OCI-LY7 (cell line): ENCODE data around the gene PRH1. TPM values are rescaled to one million over a fixed set of nuclear protein-coding genes. Genes with fewer than 3 reads are reported as not detected.

ENCODE experiments used
- BruUV-seq: library from RNA; stranded (reverse); fragments of 400-500 nt; replicated peaks from 2 replicates; lab custom pipeline; 2021; lab: Mats Ljungman, UMichigan
- CTCF ChIA-PET: fragments of 300-600 bp; sonication (Branson Sonifier 250); formaldehyde crosslinking; loops from one replicate; lab custom pipeline; 2022; ENCODE audit warnings: antibody characterized with exemption; ENCODE audit not compliant: unreplicated experiment; lab: Charles Lee
- POLR2A ChIA-PET: fragments of 300-600 bp; sonication (Branson Sonifier 250); formaldehyde crosslinking; loops from one replicate; lab custom pipeline; 2022; ENCODE audit warnings: antibody characterized with exemption; lab: Charles Lee
- DNase-seq: peaks from one replicate; pipeline ENCODE4 v3.0.0-alpha.2; 2015; ENCODE audit warnings: low spot score
- H2AFZ ChIP-seq: fragments of 200-600 bp; sonication (generic), shearing (Covaris generic); 2 replicates; pipeline ENCODE4 v1.6.1; 2014; ENCODE audit warnings: mild to moderate bottlenecking, antibody characterized with exemption, low read length, moderate library complexity
- H3K27ac ChIP-seq: fragments of 200-600 bp; sonication (generic); 2 replicates; pipeline ENCODE4 v1.5.1; 2014; ENCODE audit warnings: mixed run types, low read depth, mild to moderate bottlenecking, moderate library complexity, low read length, inconsistent platforms; ENCODE audit not compliant: poor library complexity, severe bottlenecking
- H3K36me3 ChIP-seq: fragments of 200-600 bp; sonication (generic); 2 replicates; pipeline ENCODE4 v1.6.1; 2014; ENCODE audit warnings: mild to moderate bottlenecking, antibody characterized with exemption, low read length, moderate library complexity, mixed read lengths; ENCODE audit not compliant: insufficient read depth
- H3K4me1 ChIP-seq: fragments of 200-600 bp; sonication (generic); 2 replicates; pipeline ENCODE4 v1.5.1; 2014; ENCODE audit warnings: mild to moderate bottlenecking, low read length; ENCODE audit not compliant: insufficient read depth, poor library complexity, severe bottlenecking
- H3K4me2 ChIP-seq: fragments of 200-600 bp; sonication (generic); 2 replicates; pipeline ENCODE4 v1.6.1; 2014; ENCODE audit warnings: mild to moderate bottlenecking, low read length
- H3K4me3 ChIP-seq: fragments of 200-600 bp; sonication (generic); 2 replicates; pipeline ENCODE4 v1.5.1; 2014; ENCODE audit warnings: mild to moderate bottlenecking, low read depth, low read length; ENCODE audit not compliant: poor library complexity, severe bottlenecking
- H3K79me2 ChIP-seq: fragments of 200-600 bp; sonication (generic); 2 replicates; pipeline ENCODE4 v1.6.1; 2016; ENCODE audit warnings: low read depth, mild to moderate bottlenecking, low read length, moderate library complexity, mixed read lengths; ENCODE audit not compliant: insufficient read depth
- H3K9me2 ChIP-seq: fragments of 200-600 bp; sonication (generic); 2 replicates; pipeline ENCODE4 v1.6.1; 2016; ENCODE audit warnings: mild to moderate bottlenecking, low read length, mixed read lengths; ENCODE audit not compliant: insufficient read depth
- H3K9me3 ChIP-seq: fragments of 200-600 bp; sonication (generic); 2 replicates; pipeline ENCODE4 v1.6.1; 2014; ENCODE audit warnings: mild to moderate bottlenecking, mixed run types, low read length, mixed read lengths
- H4K20me1 ChIP-seq: fragments of 200-600 bp; sonication (generic); 2 replicates; pipeline ENCODE4 v1.6.1; 2014; ENCODE audit warnings: mild to moderate bottlenecking, antibody characterized with exemption, low read length, moderate library complexity, mixed read lengths; ENCODE audit not compliant: insufficient read depth
- EZH2phosphoT487 ChIP-seq: fragments of 200-600 bp; sonication (generic); IDR thresholded peaks from 2 replicates; pipeline ENCODE4 v1.6.1; 2018; ENCODE audit warnings: low read depth, borderline replicate concordance, mild to moderate bottlenecking, mixed run types, antibody characterized with exemption, low read length, moderate library complexity, mixed read lengths
- intact Hi-C: fragments of 100-400 bp; cut with micrococcal nuclease; formaldehyde crosslinking; loops from one replicate; pipeline ENCODE4 v1.10.0; 2022; ENCODE audit not compliant: unreplicated experiment
- small RNA-seq: library from RNA; depleted of rRNA; stranded (forward); fragments of <200 nt; gene quantifications from one replicate; pipeline ENCODE3, GENCODE V24; 2014
- total RNA-seq, 2 experiments: library from RNA; depleted of rRNA in 1 of 2; stranded (reverse); fragments of >200 nt in 1 of 2; shearing (Covaris generic) in 1 of 2; gene quantifications; 2 replicates each; pipeline ENCODE4 v1.2.3, GENCODE V29; 2014 to 2022
- TF ChIP-seq, protein P1 (sequence below): fragments of 200-600 bp; sonication (generic); conservative IDR thresholded peaks from 2 replicates; pipeline ENCODE4 v1.5.1; 2014; ENCODE audit warnings: mild to moderate bottlenecking, antibody characterized with exemption, low read length, moderate library complexity, mixed read lengths

The PRH1 gene
- total RNA-seq, 2 experiments from 2014 or later = 22.6 to 41.4 TPM

- no peak overlapping the region for H3K4me3 ChIP-seq
- intact Hi-C loops = no loop called here
- H3K79me2 ChIP-seq = no peaks in the 10 kb centered on the region
- H3K27ac ChIP-seq = no peak overlapping the region
- TF ChIP-seq, protein P1, sequence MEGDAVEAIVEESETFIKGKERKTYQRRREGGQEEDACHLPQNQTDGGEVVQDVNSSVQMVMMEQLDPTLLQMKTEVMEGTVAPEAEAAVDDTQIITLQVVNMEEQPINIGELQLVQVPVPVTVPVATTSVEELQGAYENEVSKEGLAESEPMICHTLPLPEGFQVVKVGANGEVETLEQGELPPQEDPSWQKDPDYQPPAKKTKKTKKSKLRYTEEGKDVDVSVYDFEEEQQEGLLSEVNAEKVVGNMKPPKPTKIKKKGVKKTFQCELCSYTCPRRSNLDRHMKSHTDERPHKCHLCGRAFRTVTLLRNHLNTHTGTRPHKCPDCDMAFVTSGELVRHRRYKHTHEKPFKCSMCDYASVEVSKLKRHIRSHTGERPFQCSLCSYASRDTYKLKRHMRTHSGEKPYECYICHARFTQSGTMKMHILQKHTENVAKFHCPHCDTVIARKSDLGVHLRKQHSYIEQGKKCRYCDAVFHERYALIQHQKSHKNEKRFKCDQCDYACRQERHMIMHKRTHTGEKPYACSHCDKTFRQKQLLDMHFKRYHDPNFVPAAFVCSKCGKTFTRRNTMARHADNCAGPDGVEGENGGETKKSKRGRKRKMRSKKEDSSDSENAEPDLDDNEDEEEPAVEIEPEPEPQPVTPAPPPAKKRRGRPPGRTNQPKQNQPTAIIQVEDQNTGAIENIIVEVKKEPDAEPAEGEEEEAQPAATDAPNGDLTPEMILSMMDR = no peak
- no peak for TF ChIP-seq EZH2phosphoT487
- no peak overlapping the region for H2AFZ ChIP-seq
- no peaks in the 10 kb centered on the region for H3K4me1 ChIP-seq
- H3K9me3 ChIP-seq = no peaks in the 10 kb centered on the region
- no peaks in the 10 kb centered on the region for H3K9me2 ChIP-seq
- H3K4me2 ChIP-seq = no peak overlapping the region
- H3K36me3 ChIP-seq = no peaks in the 10 kb centered on the region
- H4K20me1 ChIP-seq = no peaks in the 10 kb centered on the region
- DNase-seq = no peak
- ChIA-PET CTCF (no interaction called here), POLR2A (interaction anchor here (0.6 kb wide), 1 partner anchor 1252 kb away, joined by 4 read pairs; no protein-coding TSS in a partner anchor)
- no TSS peak for BruUV-seq
These were observed 41.2 kb downstream of the PRH1 start for GRCh38 chr12:10842862-10843261.

DNA sequence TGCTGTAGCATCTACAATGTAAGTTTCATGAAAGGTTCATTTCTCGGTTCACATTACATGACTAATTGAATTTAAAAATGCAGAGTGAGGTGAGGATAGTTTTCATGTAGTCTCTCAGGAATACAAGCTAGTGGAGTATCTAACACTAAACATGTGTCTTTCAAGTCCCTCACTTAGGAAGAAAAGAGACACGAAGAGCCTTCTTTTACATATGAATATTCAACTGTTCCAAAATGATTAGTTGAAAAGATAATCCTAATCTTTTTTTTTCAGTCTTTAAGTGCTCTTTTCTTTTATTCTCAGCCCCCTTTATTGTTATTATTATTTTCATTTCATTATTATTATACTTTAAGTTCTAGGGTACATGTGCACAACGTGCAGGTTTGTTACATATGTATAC, 45.6 kb downstream of the PRH1 start:
- H3K36me3 ChIP-seq = no peaks in the 10 kb centered on the region
- H3K9me2 ChIP-seq = peaks cover 4% of the 10 kb centered on the region; the same call in 1 of the 2 replicates
- ChIA-PET POLR2A (interaction anchor here (1.5 kb wide), 1 partner anchor 12 kb away, joined by 5 read pairs; the partner anchor contains the start of gene TAS2R10), CTCF (no interaction called here)
- no peak overlapping the region for H3K27ac ChIP-seq
- TF ChIP-seq EZH2phosphoT487 = no peak
- TF ChIP-seq, protein P1 = no peak
- H3K4me3 ChIP-seq = no peak overlapping the region
- no peaks in the 10 kb centered on the region for H4K20me1 ChIP-seq
- no TSS peak for BruUV-seq
- intact Hi-C loops = no loop called here
- no peaks in the 10 kb centered on the region for H3K79me2 ChIP-seq
- H3K4me2 ChIP-seq = no peak overlapping the region
- H2AFZ ChIP-seq = no peak overlapping the region
- H3K4me1 ChIP-seq = no peaks in the 10 kb centered on the region
- DNase-seq = no peak
- H3K9me3 ChIP-seq = no peaks in the 10 kb centered on the region

Small RNA genes lying within 50 kb of the gene (small RNA-seq; reads per million reads assigned to genes)
- gene PRR4 = not detected

Other genes starting within 250 kb of the PRH1 start
- gene STYK1, start 210.2 kb downstream of the PRH1 start, total RNA-seq (2014; rRNA removed; shearing (Covaris generic)) = not detected in 2 replicates
- gene STYK1, start 210.2 kb downstream of the PRH1 start, total RNA-seq (2022) = 0.11 TPM in 1 of 2 replicates, not detected in the other
- gene YBX3, start 160.9 kb downstream of the PRH1 start, total RNA-seq (2014; rRNA removed; shearing (Covaris generic)) = 70.7 and 97.5 TPM in 2 replicates
- 220 and 223 TPM in 2 replicates for gene YBX3, start 160.9 kb downstream of the PRH1 start, total RNA-seq (2022)
- gene TAS2R7, start 81.6 kb downstream of the PRH1 start, total RNA-seq (2014; rRNA removed; shearing (Covaris generic)) = not detected in 2 replicates
- not detected in 2 replicates for gene TAS2R7, start 81.6 kb downstream of the PRH1 start, total RNA-seq (2022)
- gene TAS2R8, start 77.0 kb downstream of the PRH1 start, total RNA-seq (2014; rRNA removed; shearing (Covaris generic)) = not detected in 2 replicates
- gene TAS2R8, start 77.0 kb downstream of the PRH1 start, total RNA-seq (2022) = not detected in 2 replicates
- gene TAS2R9, start 74.1 kb downstream of the PRH1 start, total RNA-seq (2014; rRNA removed; shearing (Covaris generic)) = not detected in 2 replicates
- gene TAS2R9, start 74.1 kb downstream of the PRH1 start, total RNA-seq (2022) = not detected in 2 replicates
- 0.50 TPM in 1 of 2 replicates, not detected in the other for gene TAS2R10, start 57.9 kb downstream of the PRH1 start, total RNA-seq (2014; rRNA removed; shearing (Covaris generic))
- gene TAS2R10, start 57.9 kb downstream of the PRH1 start, total RNA-seq (2022) = not detected in 2 replicates
- gene PRR4, start 34.8 kb downstream of the PRH1 start, total RNA-seq (2014; rRNA removed; shearing (Covaris generic)) = 1.4 and 1.5 TPM in 2 replicates
- 1.3 TPM in 1 of 2 replicates, not detected in the other for gene PRR4, start 34.8 kb downstream of the PRH1 start, total RNA-seq (2022)
- 0.92 and 1.3 TPM in 2 replicates for gene TAS2R13, start 25.3 kb upstream of the PRH1 start, total RNA-seq (2014; rRNA removed; shearing (Covaris generic))
- 0.81 and 1.2 TPM in 2 replicates for gene TAS2R13, start 25.3 kb upstream of the PRH1 start, total RNA-seq (2022)
- not detected in 2 replicates for gene PRH2, start 45.0 kb upstream of the PRH1 start, total RNA-seq (2014; rRNA removed; shearing (Covaris generic))
- not detected in 2 replicates for gene PRH2, start 45.0 kb upstream of the PRH1 start, total RNA-seq (2022)
- gene TAS2R14, start 55.0 kb upstream of the PRH1 start, total RNA-seq (2014; rRNA removed; shearing (Covaris generic)) = 2.9 and 4.5 TPM in 2 replicates
- 2.4 and 2.8 TPM in 2 replicates for gene TAS2R14, start 55.0 kb upstream of the PRH1 start, total RNA-seq (2022)
- 1.4 and 1.6 TPM in 2 replicates for gene TAS2R50, start 102.7 kb upstream of the PRH1 start, total RNA-seq (2014; rRNA removed; shearing (Covaris generic))
- gene TAS2R50, start 102.7 kb upstream of the PRH1 start, total RNA-seq (2022) = 0.76 and 1.4 TPM in 2 replicates
- 2.1 and 4.6 TPM in 2 replicates for gene TAS2R20, start 114.0 kb upstream of the PRH1 start, total RNA-seq (2014; rRNA removed; shearing (Covaris generic))
- 1.9 and 2.3 TPM in 2 replicates for gene TAS2R20, start 114.0 kb upstream of the PRH1 start, total RNA-seq (2022)
- 2.0 and 3.2 TPM in 2 replicates for gene TAS2R19, start 138.4 kb upstream of the PRH1 start, total RNA-seq (2014; rRNA removed; shearing (Covaris generic))
- 2.9 and 3.4 TPM in 2 replicates for gene TAS2R19, start 138.4 kb upstream of the PRH1 start, total RNA-seq (2022)
- 1.3 and 2.2 TPM in 2 replicates for gene TAS2R31, start 147.2 kb upstream of the PRH1 start, total RNA-seq (2014; rRNA removed; shearing (Covaris generic))
- gene TAS2R31, start 147.2 kb upstream of the PRH1 start, total RNA-seq (2022) = 3.5 and 4.3 TPM in 2 replicates
- gene TAS2R46, start 178.0 kb upstream of the PRH1 start, total RNA-seq (2014; rRNA removed; shearing (Covaris generic)) = 1.3 TPM in 1 of 2 replicates, not detected in the other
- 1.4 and 1.6 TPM in 2 replicates for gene TAS2R46, start 178.0 kb upstream of the PRH1 start, total RNA-seq (2022)
- 3.1 and 4.7 TPM in 2 replicates for gene TAS2R43, start 208.1 kb upstream of the PRH1 start, total RNA-seq (2014; rRNA removed; shearing (Covaris generic))
- gene TAS2R43, start 208.1 kb upstream of the PRH1 start, total RNA-seq (2022) = 3.0 and 3.1 TPM in 2 replicates